Endothelial cell (in vitro differentiated cells): ENCODE data around the gene PRL. TPM values are rescaled to one million over a fixed set of nuclear protein-coding genes. Genes with fewer than 3 reads are reported as not detected.

Experiments used
- DNase-seq: peaks from one replicate; pipeline ENCODE4 v3.0.0; 2021; ENCODE audit warnings: low spot score
- H3K27ac Mint-ChIP-seq: one replicate; pipeline ENCODE4 v1.8.0; 2021; ENCODE audit warnings: mixed read lengths, inconsistent platforms; ENCODE audit not compliant: unreplicated experiment
- H3K27me3 Mint-ChIP-seq: one replicate; pipeline ENCODE4 v1.8.0; 2021; ENCODE audit warnings: mild to moderate bottlenecking, moderate library complexity, mixed read lengths, inconsistent platforms; ENCODE audit not compliant: unreplicated experiment
- H3K36me3 Mint-ChIP-seq: one replicate; pipeline ENCODE4 v1.8.0; 2021; ENCODE audit warnings: mild to moderate bottlenecking, low read depth, mixed read lengths, inconsistent platforms; ENCODE audit not compliant: unreplicated experiment
- H3K4me1 Mint-ChIP-seq: one replicate; pipeline ENCODE4 v1.8.0; 2021; ENCODE audit warnings: mild to moderate bottlenecking, mixed read lengths, inconsistent platforms; ENCODE audit not compliant: unreplicated experiment
- H3K4me3 Mint-ChIP-seq: one replicate; pipeline ENCODE4 v1.8.0; 2021; ENCODE audit warnings: mild to moderate bottlenecking, mixed read lengths, inconsistent platforms; ENCODE audit not compliant: unreplicated experiment
- H3K9me3 Mint-ChIP-seq: one replicate; pipeline ENCODE4 v1.8.0; 2021; ENCODE audit warnings: mixed read lengths, inconsistent platforms; ENCODE audit not compliant: unreplicated experiment
- CTCF ChIP-seq: fragments of 200-600 bp; sonication (generic); IDR thresholded peaks from one replicate; pipeline ENCODE4 v1.5.0; 2021; ENCODE audit warnings: antibody characterized with exemption; ENCODE audit not compliant: unreplicated experiment
- total RNA-seq: library from RNA; stranded (reverse); fragmentation: NEBNext Ultra II Directional; extraction: Animal tissue kit (Norgen Biotek cat#: 25700); gene quantifications from one replicate; pipeline ENCODE4 v1.2.1, GENCODE V29; 2021; ENCODE audit not compliant: unreplicated experiment

PRL gene
- total RNA-seq, 1 donor from 2014 or later = not detected

- H3K27me3 Mint-ChIP-seq = peaks cover 1% of the 10 kb centered on the region
- H3K9me3 Mint-ChIP-seq = no peaks in the 10 kb centered on the region
- H3K4me3 Mint-ChIP-seq = no peak overlapping the region
- DNase-seq = no peak
- no peak for TF ChIP-seq CTCF
- H3K4me1 Mint-ChIP-seq = peaks cover 6% of the 10 kb centered on the region
- no peaks in the 10 kb centered on the region for H3K36me3 Mint-ChIP-seq
- no peak overlapping the region for H3K27ac Mint-ChIP-seq
Measured at GRCh38 chr6:22298475-22298890, 1.6 kb upstream of the PRL start.

- no peak for TF ChIP-seq CTCF
- Mint-ChIP-seq H3K27me3 (peaks cover 1% of the 10 kb centered on the region), H3K9me3 (no peaks in the 10 kb centered on the region), H3K27ac (no peak overlapping the region), H3K36me3 (no peaks in the 10 kb centered on the region), H3K4me3 (no peak overlapping the region), H3K4me1 (peaks cover 6% of the 10 kb centered on the region)
- DNase-seq = no peak
Measured at GRCh38 chr6:22296067-22296466, 769 bp downstream of the PRL start.

GRCh38 chr6:22295145-22295544, 1.7 kb downstream of the PRL start:
- no peak for TF ChIP-seq CTCF
- no peak overlapping the region for H3K27ac Mint-ChIP-seq
- H3K4me1 Mint-ChIP-seq = peaks cover 6% of the 10 kb centered on the region
- H3K4me3 Mint-ChIP-seq = no peak overlapping the region
- no peak for DNase-seq
- H3K9me3 Mint-ChIP-seq = no peaks in the 10 kb centered on the region
- no peaks in the 10 kb centered on the region for H3K36me3 Mint-ChIP-seq
- H3K27me3 Mint-ChIP-seq = peaks cover 1% of the 10 kb centered on the region

- no peak for TF ChIP-seq CTCF
- Mint-ChIP-seq H3K4me1 (peaks cover 6% of the 10 kb centered on the region), H3K9me3 (no peaks in the 10 kb centered on the region), H3K27me3 (peaks cover 1% of the 10 kb centered on the region), H3K4me3 (no peak overlapping the region), H3K36me3 (no peaks in the 10 kb centered on the region), H3K27ac (no peak overlapping the region)
- no peak for DNase-seq
Measured at GRCh38 chr6:22294301-22294700, 2.5 kb downstream of the PRL start.

GRCh38 chr6:22290045-22290444, 6.8 kb downstream of the PRL start:
- H3K4me3 Mint-ChIP-seq = no peak overlapping the region
- peaks cover 3% of the 10 kb centered on the region for H3K27me3 Mint-ChIP-seq
- no peaks in the 10 kb centered on the region for H3K36me3 Mint-ChIP-seq
- no peaks in the 10 kb centered on the region for H3K9me3 Mint-ChIP-seq
- H3K4me1 Mint-ChIP-seq = peaks cover 11% of the 10 kb centered on the region
- no peak for TF ChIP-seq CTCF
- no peak overlapping the region for H3K27ac Mint-ChIP-seq
- no peak for DNase-seq
